Activated gamma-delta T cell treated with Interleukin-2 at 50 U/mL for 16 hours (primary cell): ENCODE data around the gene PHF2.

Source experiments
- DNase-seq: peaks from one replicate; pipeline ENCODE4 v3.0.0-alpha.2; 2020

The PHF2 gene

GRCh38 chr9:93682155-93682968, 106.0 kb downstream of the PHF2 start:
- peak; percentile 44 for DNase-seq

GRCh38 chr9:93683331-93684134, 107.1 kb downstream of the PHF2 start:
- peak; percentile 0 for DNase-seq

GRCh38 chr9:93684161-93684765, 107.9 kb downstream of the PHF2 start:
- DNase-seq, result no peak

- no peak for DNase-seq
These were observed 108.6 kb downstream of the PHF2 start for GRCh38 chr9:93684806-93685543.

- DNase-seq, result no peak
These were observed 109.9 kb downstream of the PHF2 start for GRCh38 chr9:93686127-93686879.

- DNase-seq, result no peak
These were observed 110.5 kb downstream of the PHF2 start for GRCh38 chr9:93686880-93687236.

- no peak for DNase-seq
These were observed 114.2 kb downstream of the PHF2 start for GRCh38 chr9:93690618-93691017.

- DNase-seq, result no peak
These were observed 116.7 kb downstream of the PHF2 start for GRCh38 chr9:93693129-93693528.

- no peak for DNase-seq
These were observed 121.2 kb downstream of the PHF2 start for GRCh38 chr9:93697352-93698139.

- no peak for DNase-seq
These were observed 121.9 kb downstream of the PHF2 start for GRCh38 chr9:93698140-93698908.

GRCh38 chr9:93699650-93700049, 123.3 kb downstream of the PHF2 start:
- no peak for DNase-seq

- DNase-seq, result no peak
These were observed 125.3 kb downstream of the PHF2 start for GRCh38 chr9:93701494-93702218.

- DNase-seq, result no peak
These were observed 125.9 kb downstream of the PHF2 start for GRCh38 chr9:93702261-93702660.

- no peak for DNase-seq
These were observed 132.1 kb downstream of the PHF2 start for GRCh38 chr9:93708289-93708986.

- DNase-seq, result no peak
These were observed 132.6 kb downstream of the PHF2 start for GRCh38 chr9:93708987-93709302.

GRCh38 chr9:93709600-93710369, 133.4 kb downstream of the PHF2 start:
- no peak for DNase-seq

GRCh38 chr9:93710370-93710723, 134.0 kb downstream of the PHF2 start:
- DNase-seq, result no peak

GRCh38 chr9:93711002-93711401, 134.6 kb downstream of the PHF2 start:
- no peak for DNase-seq

GRCh38 chr9:93712896-93713295, 136.5 kb downstream of the PHF2 start:
- DNase-seq, result no peak
